A549 (cell line): ENCODE measurements around the gene IQSEC3. TPM values are rescaled to one million over a fixed set of nuclear protein-coding genes. Genes with fewer than 3 reads are reported as not detected.

Experiments
- ATAC-seq, 2 experiments: fragments of 200-7000 bp in 1 of 2; fragments of >200 bp in 1 of 2; cut with Nextera tagmentation in 1 of 2; cut with Tn5 transposase in 1 of 2; 3 replicates each; pipeline versions ENCODE4 v1.8.0 to v1.9.1; 2018 to 2020; ENCODE audit warnings: mild to moderate bottlenecking in 1 of 2, moderate library complexity in 1 of 2
- CTCF ChIA-PET: fragments of 300-600 bp; sonication (Branson Sonifier 250); formaldehyde crosslinking; extraction: SDS; loops from one replicate; lab custom pipeline; 2021; ENCODE audit warnings: antibody characterized with exemption, inconsistent platforms; lab: Yijun Ruan, JAX
- POLR2A ChIA-PET: fragments of 350-600 bp; formaldehyde crosslinking; extraction: SDS; loops from one replicate; lab custom pipeline; 2021; ENCODE audit warnings: antibody characterized with exemption, inconsistent platforms; lab: Yijun Ruan, JAX
- DNase-seq, 2 experiments: peaks; one replicate each; pipeline versions ENCODE4 v3.0.0 to v3.0.0-alpha.2; 2011 to 2016; ENCODE audit warnings: low read depth in 1 of 2, low spot score in 1 of 2
- FAIRE-seq: peaks from 2 replicates; lab custom pipeline; 2011; peaks lifted over from hg19 to GRCh38; lab: Jason Lieb, UNC
- H3K27ac ChIP-seq, 2 experiments: fragments of >200 bp; sonication (Bioruptor Twin); formaldehyde crosslinking; 3 replicates each; pipeline ENCODE4 v1.5.1; 2016 to 2017
- H3K4me1 ChIP-seq: fragments of >200 bp; sonication (Bioruptor Twin); formaldehyde crosslinking; 3 replicates; pipeline ENCODE4 v1.6.1; 2016
- H3K4me2 ChIP-seq: fragments of >200 bp; sonication (Bioruptor Twin); formaldehyde crosslinking; 3 replicates; pipeline ENCODE4 v1.6.1; 2016
- H3K4me3 ChIP-seq: fragments of >200 bp; sonication (Bioruptor Twin); formaldehyde crosslinking; 3 replicates; pipeline ENCODE4 v1.5.1; 2016
- H3K9me3 ChIP-seq: fragments of >200 bp; sonication (Bioruptor Twin); formaldehyde crosslinking; 3 replicates; pipeline ENCODE4 v1.6.1; 2016
- CEBPB ChIP-seq, 2 experiments: fragments of >200 bp in 1 of 2; sonication (Bioruptor Twin) in 1 of 2; formaldehyde crosslinking in 1 of 2; IDR thresholded peaks; 2 replicates each; pipeline ENCODE4 v1.6.1; 2012 to 2016
- CHD2 ChIP-seq: fragments of 150-350 bp; IDR thresholded peaks from 2 replicates; pipeline ENCODE4 v1.6.1; 2014; ENCODE audit warnings: low read length; ENCODE audit not compliant: partially characterized antibody
- EP300 ChIP-seq, 2 experiments: fragments of >200 bp; sonication (Bioruptor Twin); formaldehyde crosslinking; IDR thresholded peaks; 2 replicates in 1 of 2; 3 replicates in 1 of 2; pipeline ENCODE4 v1.6.1; 2016 to 2017
- GATA3 ChIP-seq: IDR thresholded peaks from 2 replicates; pipeline ENCODE4 v1.6.1; 2012; ENCODE audit warnings: borderline replicate concordance
- HMGXB4 ChIP-seq: fragments of 250-450 bp; sonication (Bioruptor Pico); IDR thresholded peaks from 2 replicates; pipeline ENCODE4 v1.5.0; 2021; ENCODE audit warnings: mild to moderate bottlenecking, moderate library complexity, borderline replicate concordance
- HOXA7 ChIP-seq: fragments of 250-450 bp; sonication (Bioruptor Pico); IDR thresholded peaks from 2 replicates; pipeline ENCODE4 v1.5.0; 2020; ENCODE audit warnings: mild to moderate bottlenecking, moderate library complexity
- MAFK ChIP-seq: fragments of 450-650 bp; IDR thresholded peaks from 2 replicates; pipeline ENCODE4 v1.6.1; 2014; ENCODE audit not compliant: partially characterized antibody
- MAZ ChIP-seq: fragments of 150-350 bp; IDR thresholded peaks from 2 replicates; pipeline ENCODE4 v1.6.1; 2014; ENCODE audit warnings: antibody characterized with exemption, low read depth, low read length, borderline replicate concordance
- POLR2AphosphoS2 ChIP-seq: conservative IDR thresholded peaks from 2 replicates; pipeline ENCODE4 v1.6.1; 2012; ENCODE audit warnings: low read length, improper control_type of control experiment, inconsistent platforms
- REST ChIP-seq: fragments of 200-600 bp; sonication (generic); IDR thresholded peaks from 2 replicates; pipeline ENCODE4 v1.6.1; 2016; ENCODE audit warnings: antibody characterized with exemption, mild to moderate bottlenecking, moderate library complexity
- RNF2 ChIP-seq: fragments of 200-600 bp; sonication (generic); IDR thresholded peaks from 2 replicates; pipeline ENCODE4 v1.6.1; 2016; ENCODE audit warnings: low read depth, mild to moderate bottlenecking, antibody characterized with exemption, moderate library complexity, borderline replicate concordance
- SREBF2 ChIP-seq: fragments of 450-650 bp; IDR thresholded peaks from 2 replicates; pipeline ENCODE4 v1.6.1; 2014; ENCODE audit warnings: mild to moderate bottlenecking, moderate library complexity
- TFCP2L1 ChIP-seq: fragments of 250-450 bp; sonication (Bioruptor Pico); IDR thresholded peaks from 2 replicates; pipeline ENCODE4 v1.5.0; 2021; ENCODE audit warnings: mild to moderate bottlenecking
- ZC3H11A ChIP-seq: fragments of 450-650 bp; IDR thresholded peaks from 2 replicates; pipeline ENCODE4 v1.6.1; 2014; ENCODE audit warnings: antibody characterized with exemption, mild to moderate bottlenecking
- ZFP36 ChIP-seq: fragments of 450-650 bp; IDR thresholded peaks from 2 replicates; pipeline ENCODE4 v1.6.1; 2014; ENCODE audit warnings: borderline replicate concordance; ENCODE audit not compliant: partially characterized antibody
- ZNF302 ChIP-seq: fragments of 250-450 bp; sonication (Bioruptor Pico); IDR thresholded peaks from 2 replicates; pipeline ENCODE4 v1.9.0; 2021; ENCODE audit warnings: inconsistent platforms, mild to moderate bottlenecking, moderate library complexity
- ZSCAN20 ChIP-seq: fragments of 250-450 bp; sonication (Bioruptor Pico); IDR thresholded peaks from 2 replicates; pipeline ENCODE4 v1.8.0; 2022; ENCODE audit warnings: mild to moderate bottlenecking, moderate library complexity
- WGBS: methylation state at CpG from one replicate; pipeline ENCODE4 v1.1.6; 2017; ENCODE audit errors: missing lambda C conversion rate; 5-methylcytosine and 5-hydroxymethylcytosine counted together
- polyA plus RNA-seq, 4 experiments: library from polyadenylated mRNA; depleted of rRNA in 3 of 4; stranded (reverse); fragments of >200 nt; fragmentation: RNase III in 1 of 4; extraction: RNeasy Plus Mini Kit Qiagen cat#74134 plus additional on column Dnase treatment in 1 of 4; gene quantifications; 2 replicates in 3 of 4; 3 replicates in 1 of 4; pipeline ENCODE4 v1.2.3, GENCODE V29; 2011 to 2017

Gene IQSEC3
- polyA plus RNA-seq, 2 of the 4 experiments (the other 2 are of a cell fraction): not detected

- Histone ChIP-seq H3K4me3 (no peak overlapping the region), H3K27ac (no peak overlapping the region), H3K4me2 (no peak overlapping the region), H3K4me1 (no peaks in the 10 kb centered on the region), H3K9me3 (no peaks in the 10 kb centered on the region)
- CTCF ChIA-PET: no interaction called here
- FAIRE-seq (no peak), DNase-seq (no peak), ATAC-seq (no peak)
- POLR2A ChIA-PET: no interaction called here
- 30% methylated on average over 10 of the region's 10 CpGs for WGBS
- no peak for TF ChIP-seq MAZ
- TF ChIP-seq SREBF2: no peak
- TF ChIP-seq ZC3H11A: no peak
- no peak for TF ChIP-seq RNF2
- no peak for TF ChIP-seq HOXA7
- TF ChIP-seq POLR2AphosphoS2: no peak
- TF ChIP-seq ZNF302: no peak
- no peak for TF ChIP-seq REST
Observed at GRCh38 chr12:193261-193660, 126.7 kb downstream of the IQSEC3 start.

- TF ChIP-seq EP300 (IDR thresholded peaks at IDR 0.05) (no peak), CEBPB (IDR thresholded peaks at IDR 0.05) (no peak), GATA3 (no peak), REST (no peak), RNF2 (no peak), HMGXB4 (CRISPR knock-in tag) (no peak), ZSCAN20 (no peak), HOXA7 (no peak), TFCP2L1 (CRISPR knock-in tag) (no peak), CHD2 (no peak), ZFP36 (no peak), MAFK (no peak)
- ChIA-PET CTCF (no interaction called here), POLR2A (no interaction called here)
- DNase-seq: no peak
- 49% methylated on average over 7 of the region's 7 CpGs for WGBS
- H3K4me3 ChIP-seq: no peak overlapping the region
- no peaks in the 10 kb centered on the region for H3K9me3 ChIP-seq
- ATAC-seq: no peak
- no peak overlapping the region for H3K4me2 ChIP-seq
- no peaks in the 10 kb centered on the region; the same call in 2 of the 3 replicates for H3K4me1 ChIP-seq
- no peak for FAIRE-seq
- H3K27ac ChIP-seq: no peak overlapping the region
Observed at GRCh38 chr12:194276-194675, 127.7 kb downstream of the IQSEC3 start.
